GM18519 (cell line): ENCODE data around the gene C19orf25.
"Not testable (repeated sequence)": the region's sequence is repeated elsewhere in the genome, so short reads cannot be mapped to it uniquely, and the experiment has no call there.

Experiments
- ATAC-seq: cut with Tn5 transposase; IDR thresholded peaks from one replicate; pipeline ENCODE4 v1.9.1; 2021; ENCODE audit warnings: mild to moderate bottlenecking, moderate library complexity; ENCODE audit not compliant: unreplicated experiment, low FRiP score

Gene C19orf25

GRCh38 chr19:1478934-1479707 is at the start of gene C19orf25:
Gene C19orf25 (minus strand): TSS chr19:1479215. CDS start chr19:1478903, 312 bp downstream.
- ATAC-seq, result peak; percentile 64

GRCh38 chr19:1527650-1528309 is 48.8 kb upstream of the C19orf25 start:
- no peak for ATAC-seq

GRCh38 chr19:1526979-1527649 is 48.1 kb upstream of the C19orf25 start:
- no peak for ATAC-seq

DNA sequence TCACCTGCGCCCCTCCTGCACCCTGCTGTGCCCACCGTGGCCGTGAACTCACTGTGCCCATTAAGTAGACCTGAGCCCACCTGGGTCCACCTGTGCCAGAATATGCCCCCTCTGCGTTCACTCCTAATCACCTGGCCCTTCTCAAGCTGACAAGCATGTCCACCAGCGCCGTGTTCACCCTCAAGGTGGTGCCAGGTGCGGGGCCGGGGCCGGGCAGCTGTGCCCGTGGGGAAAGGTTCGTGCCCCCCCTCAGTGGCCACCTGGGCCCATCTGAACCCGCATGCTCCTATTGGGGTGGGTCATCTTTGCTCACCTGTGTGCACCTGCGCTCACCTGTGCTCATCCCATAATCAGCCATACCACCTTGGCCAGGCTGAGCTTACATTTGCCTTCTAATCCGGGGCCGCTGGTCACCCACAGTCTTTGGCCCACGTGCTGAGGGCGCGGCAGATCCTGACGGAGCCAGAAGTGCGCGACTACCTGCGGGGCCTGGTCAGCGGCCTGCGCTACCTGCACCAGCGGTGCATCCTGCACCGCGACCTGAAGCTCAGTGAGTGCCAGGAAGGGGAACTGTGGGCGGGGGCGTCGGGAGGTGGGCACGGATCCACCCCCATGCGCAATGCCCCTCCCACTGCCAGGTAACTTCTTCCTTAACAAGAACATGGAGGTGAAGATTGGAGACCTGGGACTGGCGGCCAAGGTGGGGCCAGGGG is 47.2 kb upstream of the C19orf25 start:
- ATAC-seq, result no peak

GRCh38 chr19:1525343-1525742 is 46.3 kb upstream of the C19orf25 start:
- ATAC-seq, result no peak

DNA sequence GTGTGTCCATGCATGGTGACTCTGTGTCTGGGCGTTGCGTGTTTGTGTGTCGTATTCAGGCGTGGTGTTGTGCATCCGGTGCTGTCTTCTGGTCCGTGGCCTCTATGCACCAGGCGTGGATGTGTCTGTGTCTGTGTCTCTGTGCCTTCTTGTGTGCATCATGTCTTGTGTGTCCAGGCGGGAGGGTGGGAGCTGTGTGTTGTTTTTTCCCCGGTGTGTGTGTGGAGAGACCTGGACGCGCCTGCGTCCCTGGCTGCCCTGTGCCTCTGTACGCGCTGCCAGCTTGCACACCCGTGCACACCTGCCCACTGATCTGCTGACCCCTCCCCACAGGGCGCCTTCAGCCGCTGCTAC is 45.9 kb upstream of the C19orf25 start:
- ATAC-seq, result no peak

GRCh38 chr19:1524287-1524971 is 45.4 kb upstream of the C19orf25 start:
- ATAC-seq, result no peak

DNA sequence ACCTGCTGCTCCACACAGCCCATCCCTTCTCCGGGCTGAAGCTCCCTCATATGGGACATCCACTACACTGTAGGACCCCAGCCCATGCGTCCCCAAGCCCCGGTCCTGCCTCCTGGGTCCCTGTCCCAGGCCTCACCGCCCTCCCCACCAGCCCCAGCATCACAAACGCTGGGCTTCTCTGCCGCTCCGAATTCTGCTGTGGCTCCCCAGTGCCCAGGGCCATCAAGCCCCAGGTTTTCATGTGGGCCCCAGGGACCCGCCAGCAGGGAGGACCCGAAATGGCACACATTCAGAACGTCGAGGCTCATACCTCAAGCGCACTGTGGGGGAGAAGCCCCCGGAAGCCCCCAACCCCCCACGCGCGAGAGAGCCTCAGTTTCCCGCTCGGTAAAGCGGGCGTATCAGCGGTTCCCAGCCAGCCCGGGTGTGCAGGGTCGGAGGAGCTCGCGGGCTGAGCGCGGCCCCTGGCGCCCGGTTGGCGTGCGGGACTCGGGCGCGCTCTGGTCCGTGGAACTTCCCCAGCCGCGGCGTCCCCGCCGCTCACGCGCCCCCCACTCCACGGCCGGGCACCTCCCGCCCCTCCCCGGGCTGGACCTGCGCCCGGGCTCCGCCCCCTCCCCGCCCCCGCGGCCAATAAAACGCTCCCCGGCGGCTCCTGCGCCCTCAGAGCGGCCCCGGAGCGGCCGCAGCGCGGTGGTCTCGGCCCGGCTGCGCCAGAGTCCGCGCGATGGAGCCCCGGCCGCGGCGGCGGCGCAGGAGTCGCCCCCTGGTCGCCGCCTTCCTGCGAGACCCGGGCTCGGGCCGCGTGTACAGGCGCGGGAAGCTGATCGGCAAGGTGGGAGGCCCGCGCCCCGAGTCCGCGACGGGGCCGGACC is 44.6 kb upstream of the C19orf25 start, which contains the start of gene PLK5:
Gene PLK5, plus strand, starts transcription at position 666 of the 875 bp plus-strand sequence. CDS start 2,920 bp downstream, outside the sequence.
- no peak for ATAC-seq

GRCh38 chr19:1522838-1523237 is 43.8 kb upstream of the C19orf25 start:
- no peak for ATAC-seq

- no peak for ATAC-seq
Measured at GRCh38 chr19:1522061-1522460, 43.0 kb upstream of the C19orf25 start.

DNA sequence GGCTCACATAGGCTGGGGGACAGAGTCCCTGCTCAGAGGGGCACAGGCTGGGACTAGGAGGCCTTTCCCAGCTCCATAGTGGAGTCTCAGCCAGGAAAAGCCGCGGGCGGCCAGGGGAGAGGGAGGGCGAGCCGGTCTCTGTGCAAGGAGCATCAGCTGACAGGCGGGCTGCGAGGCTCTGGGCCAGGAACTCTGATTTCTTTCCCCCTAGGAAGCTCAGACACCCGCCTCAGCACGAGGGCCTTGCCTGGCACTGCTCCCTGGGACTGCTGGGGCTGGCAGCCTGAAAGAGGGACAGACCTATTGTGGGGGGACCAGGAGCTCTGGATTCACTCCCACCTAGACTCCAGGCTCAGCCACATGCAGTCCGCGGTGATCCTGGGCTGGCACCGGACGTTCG is 42.6 kb upstream of the C19orf25 start:
- no peak for ATAC-seq

DNA sequence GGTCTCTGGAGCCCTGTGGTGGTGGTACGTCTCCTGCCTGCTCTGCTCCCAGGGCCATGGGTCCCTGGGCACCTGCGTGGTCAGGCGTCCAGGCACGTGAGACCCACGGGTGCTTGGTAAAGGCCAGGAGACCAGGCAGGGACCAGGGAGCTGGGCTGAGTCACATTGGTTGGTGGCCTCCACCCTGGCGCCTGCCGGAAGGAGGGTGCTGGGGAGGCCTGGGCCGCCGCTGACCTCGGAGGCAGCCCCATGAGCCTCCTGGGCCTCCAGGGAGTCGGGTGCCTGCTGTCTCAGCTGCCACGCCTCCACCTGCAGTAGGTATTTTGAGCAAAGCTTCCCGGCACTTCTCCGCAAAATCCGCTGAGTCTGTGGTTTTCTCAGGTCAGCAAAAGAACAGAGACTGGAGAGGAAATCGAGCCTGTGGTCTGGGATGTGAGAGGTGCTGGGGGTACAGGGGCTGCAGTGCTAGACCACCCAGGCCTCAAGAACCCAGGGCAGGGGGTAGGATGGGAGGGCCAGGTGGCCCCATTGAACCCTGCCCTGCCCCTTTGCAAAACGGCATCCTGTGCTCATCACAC is 41.3 kb upstream of the C19orf25 start:
- ATAC-seq, result no peak

- not testable (repeated sequence) for ATAC-seq
Measured at GRCh38 chr19:1519802-1520201, 40.8 kb upstream of the C19orf25 start.

- ATAC-seq, result no peak
Measured at GRCh38 chr19:1518471-1518870, 39.5 kb upstream of the C19orf25 start.

GRCh38 chr19:1516395-1516753 is 37.4 kb upstream of the C19orf25 start:
- no peak for ATAC-seq

DNA sequence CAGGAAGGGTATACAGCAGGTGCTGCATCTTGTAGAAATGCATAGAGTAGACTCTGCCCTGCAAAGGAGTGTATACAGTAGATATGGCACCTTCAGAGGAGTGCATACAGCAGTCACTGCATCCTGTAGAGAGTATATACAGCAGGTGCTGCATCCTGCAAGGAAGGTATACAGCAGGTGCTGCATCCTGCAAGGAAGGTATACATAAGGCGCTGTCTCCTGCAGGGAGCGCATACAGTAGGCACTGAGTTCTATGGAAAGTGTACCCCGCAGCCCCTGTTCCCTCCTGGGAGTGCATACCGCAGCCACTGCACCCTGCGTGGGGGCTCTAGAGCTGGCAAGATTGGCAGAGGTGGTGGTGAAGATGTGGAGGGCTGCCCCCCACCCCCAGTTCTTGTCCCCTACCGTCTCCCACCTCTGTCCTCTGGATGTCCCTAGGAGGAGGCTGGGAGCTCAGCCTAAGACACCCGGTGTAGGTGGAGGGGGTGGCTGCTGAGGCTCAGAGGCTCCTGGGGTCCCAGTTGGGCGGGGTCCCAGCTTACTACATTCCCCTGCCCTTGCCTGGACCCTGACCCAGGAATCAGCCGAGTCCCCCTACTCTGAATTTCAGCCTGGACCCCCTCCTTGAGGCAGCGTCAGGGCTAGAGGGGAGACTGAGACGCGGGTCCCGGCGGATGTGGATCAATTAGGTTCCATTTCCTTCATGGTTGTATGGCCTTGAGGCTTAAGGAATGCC is 36.1 kb upstream of the C19orf25 start:
- ATAC-seq, result no peak

DNA sequence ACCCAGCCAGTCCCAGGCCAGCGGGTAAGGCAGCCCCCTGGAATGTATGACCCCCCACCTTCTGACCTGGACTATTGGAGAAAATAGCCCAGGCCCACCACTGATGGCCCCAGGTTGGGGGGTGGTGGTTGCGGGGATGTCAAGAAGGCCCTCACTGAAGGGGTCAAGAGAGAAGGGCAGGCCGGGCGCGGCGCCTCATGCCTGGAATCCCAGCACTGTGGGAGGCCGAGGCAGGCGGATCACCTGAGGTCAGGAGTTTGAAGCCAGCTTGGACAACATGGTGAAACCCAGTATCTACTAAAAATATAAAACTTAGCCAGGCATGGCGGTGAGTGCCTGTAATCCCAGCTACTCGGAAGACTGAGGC is 35.3 kb upstream of the C19orf25 start:
- ATAC-seq, result no peak

DNA sequence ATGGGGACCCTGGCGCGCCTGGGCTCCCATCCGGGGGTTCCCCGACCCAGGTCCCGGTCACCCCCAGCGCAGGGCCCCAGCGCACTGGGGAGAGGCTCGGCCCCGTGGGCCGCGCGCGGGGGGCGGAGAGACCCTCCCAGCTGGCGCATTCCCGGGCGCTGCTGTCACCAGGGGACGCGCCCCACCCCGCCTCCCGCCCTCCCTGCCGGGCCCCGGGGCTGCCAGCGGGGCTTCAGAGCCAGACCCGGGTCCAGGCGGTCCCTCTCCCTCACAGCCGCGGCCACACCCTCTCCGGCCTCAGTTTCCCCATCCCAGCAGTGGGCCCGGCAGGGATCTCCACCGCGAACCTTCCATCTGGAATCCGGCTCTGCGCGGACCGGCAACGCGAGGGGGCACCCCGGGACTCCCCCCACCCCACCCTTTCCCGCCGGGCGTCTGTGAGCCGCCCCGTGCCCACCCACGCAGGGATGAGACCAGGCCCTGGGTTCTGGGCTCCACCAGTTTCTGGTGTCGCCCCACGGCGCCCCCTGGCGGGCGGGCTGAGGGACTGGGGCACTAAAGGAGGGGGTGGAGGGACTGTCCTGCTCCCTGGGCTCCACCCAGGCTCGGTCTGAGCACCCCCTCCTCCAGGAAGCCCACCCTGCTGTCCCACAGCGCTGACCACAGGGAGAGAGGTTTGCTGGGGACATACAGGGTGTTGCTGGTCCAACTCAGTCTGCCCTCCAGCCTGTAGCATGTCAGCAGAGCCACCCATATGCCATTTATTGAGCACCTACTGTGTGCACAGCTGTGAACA is 34.7 kb upstream of the C19orf25 start:
- ATAC-seq, result no peak
